GM18867 (cell line): ENCODE measurements around the gene OR6S1.
"Not testable (repeated sequence)": the region's sequence is repeated elsewhere in the genome, so short reads cannot be mapped to it uniquely, and the experiment has no call there.

Experiments used
- ATAC-seq: cut with Tn5 transposase; IDR thresholded peaks from one replicate; pipeline ENCODE4 v1.9.1; 2021; ENCODE audit warnings: mild to moderate bottlenecking, moderate library complexity; ENCODE audit not compliant: unreplicated experiment

The OR6S1 gene

DNA sequence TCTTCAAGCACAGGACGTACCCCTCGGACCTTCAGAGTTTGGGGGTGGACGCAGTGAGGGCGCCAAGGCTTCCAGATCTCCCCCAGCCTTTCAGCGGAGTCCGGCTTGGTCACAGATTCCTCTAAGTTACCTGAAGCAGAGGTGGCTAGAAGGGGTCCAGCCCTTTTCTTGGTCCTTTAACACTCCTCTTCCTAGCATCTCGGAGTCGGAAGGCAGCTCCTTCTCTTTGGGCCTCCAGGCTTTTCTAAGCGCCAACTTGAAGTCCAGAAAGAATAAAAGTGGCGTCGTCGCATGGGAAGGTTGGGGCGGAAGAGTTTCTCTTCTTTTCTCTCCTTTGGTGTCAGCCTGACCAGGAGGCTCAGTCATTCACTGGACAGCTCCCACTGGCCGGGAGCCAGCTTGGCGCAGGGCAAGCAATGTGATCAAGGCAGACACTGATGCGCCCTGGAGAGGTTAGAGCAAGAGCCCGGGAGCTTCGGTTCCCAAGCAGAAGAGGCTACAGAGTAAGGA lies 9.6 kb downstream of the OR6S1 start:
- ATAC-seq, result no peak

DNA sequence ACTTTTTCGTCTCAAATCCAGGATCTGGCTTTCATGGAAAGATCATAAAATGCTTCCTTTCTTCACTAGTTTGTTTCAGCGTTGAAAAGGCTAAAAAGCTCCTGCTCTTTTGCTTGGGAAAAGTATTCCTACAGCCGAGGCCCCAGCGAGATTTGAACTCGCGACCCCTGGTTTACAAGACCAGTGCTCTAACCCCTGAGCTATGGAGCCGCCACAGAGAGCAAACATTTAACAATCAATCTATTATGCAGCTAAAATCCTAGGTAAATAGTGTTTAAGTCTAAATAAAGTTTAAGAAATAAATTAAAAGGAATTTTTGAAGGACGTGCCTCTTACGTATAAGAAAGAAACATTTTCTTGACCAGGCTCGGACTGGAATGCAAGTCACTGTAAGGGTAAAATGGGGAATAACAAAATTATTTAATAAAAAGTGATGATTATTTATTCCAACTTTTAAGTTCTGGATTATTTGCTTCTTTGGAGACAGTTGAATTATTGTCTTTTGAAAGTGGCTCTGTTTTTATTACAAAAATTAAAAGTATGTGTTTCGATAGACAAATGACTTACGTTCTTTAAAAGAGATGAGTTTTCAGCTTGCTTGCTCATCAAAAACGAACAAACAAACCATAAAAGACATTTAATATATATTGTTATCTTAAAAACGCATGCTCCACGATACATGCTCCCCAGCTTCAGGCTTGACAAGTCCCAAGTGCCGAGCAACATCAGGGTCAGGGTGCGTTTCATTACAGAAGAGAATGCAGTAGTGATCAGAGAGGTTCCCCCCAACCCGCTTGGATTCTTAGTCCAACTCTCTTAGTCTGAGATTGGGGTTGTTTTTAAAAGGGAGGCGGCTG lies 10.2 kb downstream of the OR6S1 start:
- ATAC-seq, result no peak

GRCh38 chr14:20630340-20631022 lies 11.0 kb downstream of the OR6S1 start:
- no peak for ATAC-seq

- ATAC-seq, result no peak
These were observed 13.2 kb downstream of the OR6S1 start for GRCh38 chr14:20628063-20628854.

DNA sequence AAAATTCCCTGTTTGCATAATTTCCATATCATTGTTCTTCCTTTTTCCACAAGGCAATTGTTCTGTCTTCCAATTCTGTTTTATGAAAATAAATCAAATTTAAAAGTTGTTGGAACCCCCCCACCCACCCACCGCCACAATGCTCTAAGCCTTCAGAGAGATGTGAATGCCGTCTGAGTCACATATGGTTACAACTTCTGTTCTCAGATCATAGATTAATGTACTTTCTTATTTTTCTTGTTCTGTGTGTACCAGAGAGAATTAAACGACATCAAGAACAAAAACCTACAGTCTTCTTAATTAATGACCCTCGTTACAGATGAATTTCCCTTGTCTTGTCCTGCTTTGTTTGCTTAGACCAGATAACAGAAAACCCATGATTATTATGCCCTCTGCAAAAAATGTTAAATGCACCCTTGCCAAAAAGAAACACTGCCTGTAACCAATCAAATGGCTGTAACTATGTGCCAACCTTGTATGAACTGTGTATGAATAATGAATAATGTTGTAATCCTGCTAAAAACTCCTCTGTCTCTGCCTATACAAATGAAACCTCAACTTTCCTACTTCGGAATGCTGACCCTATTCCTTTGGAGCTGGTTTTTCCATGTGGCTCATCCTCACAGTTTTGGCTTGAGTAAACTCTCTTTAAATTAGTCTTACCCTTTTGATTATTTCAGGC lies 14.0 kb downstream of the OR6S1 start:
- ATAC-seq, result no peak

GRCh38 chr14:20626274-20626673 lies 15.2 kb downstream of the OR6S1 start:
- no peak for ATAC-seq

DNA sequence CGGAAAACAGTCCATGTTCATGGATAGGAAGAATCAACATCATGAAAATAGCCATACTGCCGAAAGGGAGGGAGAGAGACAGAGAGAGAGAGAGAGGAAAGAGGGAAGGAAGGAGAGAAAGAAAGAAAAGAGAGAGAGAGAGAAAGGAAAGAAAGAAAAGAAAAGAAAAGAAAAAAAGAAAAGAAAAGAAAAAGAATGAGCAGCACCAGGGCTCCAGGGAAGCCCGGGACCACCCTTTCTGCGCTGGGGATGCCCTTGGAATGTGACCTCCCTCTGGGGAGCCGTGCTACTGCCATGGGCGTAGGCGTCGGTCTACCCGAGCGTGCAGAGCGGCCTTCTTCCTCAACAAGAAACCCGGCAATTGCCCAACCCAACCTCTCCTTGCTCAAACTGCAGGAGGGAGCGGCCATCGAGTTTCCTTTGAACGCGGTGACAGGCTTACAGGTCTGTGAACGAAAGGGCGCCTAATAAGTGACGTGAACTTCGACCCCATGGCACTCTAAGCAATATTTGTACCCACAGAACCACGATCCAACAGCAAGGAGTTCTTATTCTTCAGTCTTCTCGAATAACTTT lies 16.9 kb downstream of the OR6S1 start:
- no peak for ATAC-seq

DNA sequence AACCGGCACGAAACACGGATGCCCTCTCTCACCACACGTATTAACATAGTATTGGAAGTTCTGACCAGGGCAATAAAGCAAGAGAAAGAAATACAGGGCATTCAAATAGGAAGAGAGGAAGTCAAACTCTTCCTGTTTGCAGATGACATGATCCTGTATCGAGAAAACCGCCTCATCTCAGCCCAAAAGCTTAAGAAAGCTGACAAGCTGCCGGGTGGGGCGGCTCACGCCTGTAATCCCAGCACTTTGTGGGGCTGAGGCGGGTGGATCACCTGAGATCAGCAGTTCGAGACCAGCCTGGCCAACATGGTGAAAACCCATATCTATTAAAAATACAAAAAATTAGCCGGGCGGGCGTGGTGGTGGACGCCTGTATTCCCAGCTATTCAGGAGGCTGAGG lies 17.7 kb downstream of the OR6S1 start:
- ATAC-seq, result no peak

DNA sequence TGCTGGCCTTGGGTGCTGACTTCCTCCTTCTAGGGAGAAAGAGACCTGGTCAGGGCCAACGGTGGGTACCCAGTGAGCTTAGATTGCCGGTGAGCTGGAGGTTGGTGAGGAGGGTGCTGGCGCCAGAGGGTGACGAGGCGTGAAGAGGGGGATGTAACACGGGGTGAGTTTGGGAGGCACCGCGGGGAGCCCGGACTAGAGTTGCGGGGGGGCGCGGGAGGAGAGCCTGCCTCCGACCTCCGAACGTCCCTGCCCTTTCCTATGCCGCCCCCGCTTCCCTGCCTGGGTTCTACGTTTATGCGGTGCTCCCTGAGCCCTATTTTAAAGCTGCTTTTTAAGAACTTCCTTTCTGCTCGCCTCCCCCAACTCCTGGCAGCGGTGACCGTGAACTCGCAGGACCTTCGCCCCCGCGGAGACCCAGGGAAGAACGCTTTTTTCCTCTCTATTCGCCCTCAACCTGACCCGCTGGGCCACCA lies 18.6 kb downstream of the OR6S1 start:
- ATAC-seq, result no peak

GRCh38 chr14:20620798-20621478 lies 20.6 kb downstream of the OR6S1 start:
- no peak for ATAC-seq

DNA sequence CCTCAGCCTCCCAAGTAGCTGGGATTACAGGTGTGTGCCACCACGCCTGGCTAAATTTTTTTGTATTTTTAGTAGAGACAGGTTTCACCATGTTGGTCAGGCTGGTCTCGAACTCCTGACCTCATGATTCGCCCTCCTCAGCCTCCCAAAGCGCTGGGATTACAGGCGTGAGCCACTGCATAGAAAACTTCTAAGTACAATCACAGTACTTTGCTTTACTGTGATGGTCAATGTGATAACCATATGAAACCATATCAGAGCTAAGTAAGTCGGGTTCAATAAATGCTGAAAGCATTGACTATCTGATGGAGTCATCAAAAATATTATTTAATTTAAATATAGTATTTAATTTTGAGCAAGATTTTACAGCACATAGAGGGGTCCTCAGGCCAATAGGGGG lies 21.8 kb downstream of the OR6S1 start:
- not testable (repeated sequence) for ATAC-seq

DNA sequence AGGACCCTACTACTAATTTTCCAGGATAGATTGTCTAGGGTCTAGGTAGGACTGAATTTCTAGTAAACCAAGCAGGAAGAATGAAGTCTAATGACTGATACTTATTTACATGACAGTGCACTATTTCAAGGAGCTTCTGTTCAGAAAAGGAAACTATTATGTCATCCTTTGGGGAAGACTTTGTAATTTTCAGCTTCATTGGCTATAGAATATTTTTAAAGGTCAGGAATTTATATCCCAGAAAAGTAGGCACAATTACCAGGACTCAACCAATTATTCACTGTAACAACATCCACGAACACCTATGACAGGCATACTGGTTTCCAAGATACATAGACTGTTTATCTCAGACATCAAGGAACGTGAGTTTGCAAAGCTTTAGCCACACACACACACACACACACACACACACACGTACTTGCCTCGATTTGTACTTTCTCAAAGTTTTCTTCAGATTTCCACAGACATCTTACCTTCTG lies 23.2 kb downstream of the OR6S1 start:
- no peak for ATAC-seq

- peak; percentile 23 for ATAC-seq
These were observed 24.1 kb downstream of the OR6S1 start for GRCh38 chr14:20617138-20618003.

DNA sequence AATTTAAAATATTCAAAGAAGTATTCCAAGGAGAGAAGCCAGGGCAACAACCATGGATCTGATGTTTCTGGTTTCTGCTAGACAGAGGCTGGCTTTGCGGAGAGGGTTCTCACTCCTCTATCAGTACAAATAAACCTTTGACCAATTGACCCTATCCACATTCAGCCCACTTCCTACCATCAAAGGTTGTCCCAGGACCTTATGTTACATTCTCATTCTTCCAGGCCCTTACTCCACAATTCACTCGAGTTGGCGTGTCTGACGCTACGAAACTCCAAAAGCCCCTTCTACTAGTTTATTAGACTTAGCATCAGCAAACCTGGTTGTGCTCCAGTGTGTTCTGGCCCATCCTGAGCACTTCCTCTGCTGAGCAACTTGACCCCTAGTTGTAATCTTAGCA lies 25.5 kb downstream of the OR6S1 start:
- ATAC-seq, result no peak

GRCh38 chr14:20614038-20614840 lies 27.3 kb downstream of the OR6S1 start:
- ATAC-seq, result peak; percentile 5

DNA sequence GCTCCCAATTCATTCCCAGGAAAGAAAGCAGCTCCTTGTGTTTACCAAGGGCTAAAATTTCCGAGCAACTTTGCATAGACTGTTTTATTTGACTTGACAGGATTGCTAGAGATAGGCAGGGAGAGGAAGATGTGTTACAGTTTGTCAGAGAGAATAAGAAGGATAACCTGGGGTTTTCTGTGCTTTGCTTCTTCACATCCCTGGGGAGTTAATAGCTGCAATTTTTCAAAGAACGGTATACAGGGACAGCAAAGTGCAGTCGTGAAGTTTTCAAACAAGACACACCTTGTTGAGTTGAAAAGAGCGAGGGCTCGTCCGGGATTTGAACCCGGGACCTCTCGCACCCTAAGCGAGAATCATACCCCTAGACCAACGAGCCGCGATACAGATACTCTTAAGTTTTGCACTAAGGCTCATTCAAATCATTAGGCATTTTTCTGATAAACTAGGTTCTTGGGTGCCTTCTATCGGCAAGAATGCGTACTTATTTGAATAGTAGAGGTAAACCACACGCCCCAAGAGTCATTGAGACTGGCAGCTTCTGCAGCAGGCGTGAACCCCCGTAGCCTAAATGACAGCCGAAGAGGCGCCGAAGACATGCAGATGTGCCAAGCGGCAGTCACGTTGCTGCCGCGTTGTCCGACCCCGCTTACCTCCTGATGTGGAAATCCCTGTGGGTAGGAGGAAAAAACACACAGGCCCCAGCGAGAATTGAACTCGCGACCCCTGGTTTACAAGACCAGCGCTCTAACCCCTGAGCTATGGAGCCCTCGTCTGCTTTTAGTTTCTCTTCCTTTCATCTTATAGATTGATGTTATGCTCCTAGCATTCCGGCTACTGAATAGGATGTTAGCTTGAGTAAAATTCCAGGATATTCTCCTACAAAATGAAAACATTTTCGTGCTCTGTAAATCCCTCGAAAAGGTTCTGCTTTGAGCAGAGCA lies 28.1 kb downstream of the OR6S1 start:
- ATAC-seq, result peak; percentile 74

DNA sequence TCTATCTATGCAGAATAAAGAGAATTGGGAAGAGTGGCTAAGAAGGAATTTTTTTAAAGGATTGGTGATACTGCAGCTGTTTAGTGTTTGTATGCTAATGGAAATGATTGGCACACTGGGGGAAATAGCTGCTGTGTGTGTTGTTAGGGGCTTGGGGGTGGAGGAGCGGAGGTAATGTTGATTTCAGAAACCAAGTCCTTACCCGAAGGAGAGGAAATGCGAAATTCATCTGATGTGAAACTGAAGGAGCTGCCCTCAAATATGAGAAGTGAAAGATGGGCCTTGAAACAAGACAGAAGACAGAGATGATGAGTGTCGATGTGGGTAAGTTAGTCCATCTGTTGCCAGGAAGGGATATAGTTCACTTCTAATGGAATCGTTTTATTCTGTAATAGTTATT lies 29.1 kb downstream of the OR6S1 start:
- ATAC-seq, result no peak
